ENCODE data around the gene SYNM.

- no peak for TF ChIP-seq EZH2phosphoT487 (IDR thresholded peaks at IDR 0.05; ENCODE audit: low read depth)
- TF ChIP-seq, protein P1, sequence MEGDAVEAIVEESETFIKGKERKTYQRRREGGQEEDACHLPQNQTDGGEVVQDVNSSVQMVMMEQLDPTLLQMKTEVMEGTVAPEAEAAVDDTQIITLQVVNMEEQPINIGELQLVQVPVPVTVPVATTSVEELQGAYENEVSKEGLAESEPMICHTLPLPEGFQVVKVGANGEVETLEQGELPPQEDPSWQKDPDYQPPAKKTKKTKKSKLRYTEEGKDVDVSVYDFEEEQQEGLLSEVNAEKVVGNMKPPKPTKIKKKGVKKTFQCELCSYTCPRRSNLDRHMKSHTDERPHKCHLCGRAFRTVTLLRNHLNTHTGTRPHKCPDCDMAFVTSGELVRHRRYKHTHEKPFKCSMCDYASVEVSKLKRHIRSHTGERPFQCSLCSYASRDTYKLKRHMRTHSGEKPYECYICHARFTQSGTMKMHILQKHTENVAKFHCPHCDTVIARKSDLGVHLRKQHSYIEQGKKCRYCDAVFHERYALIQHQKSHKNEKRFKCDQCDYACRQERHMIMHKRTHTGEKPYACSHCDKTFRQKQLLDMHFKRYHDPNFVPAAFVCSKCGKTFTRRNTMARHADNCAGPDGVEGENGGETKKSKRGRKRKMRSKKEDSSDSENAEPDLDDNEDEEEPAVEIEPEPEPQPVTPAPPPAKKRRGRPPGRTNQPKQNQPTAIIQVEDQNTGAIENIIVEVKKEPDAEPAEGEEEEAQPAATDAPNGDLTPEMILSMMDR (IDR thresholded peaks at IDR 0.05; ENCODE audit: low read depth, low read length), result no peak
Observed at GRCh38 chr15:99155961-99156443, 51.1 kb downstream of the SYNM start.
